SK-N-SH (cell line): ENCODE results near the gene KCNMB3. TPM values are rescaled to one million over a fixed set of nuclear protein-coding genes. Genes with fewer than 3 reads are reported as not detected.
"Not testable (repeated sequence)": the region's sequence is repeated elsewhere in the genome, so short reads cannot be mapped to it uniquely, and the experiment has no call there.

Experiments used
- CTCF ChIA-PET: fragments of 300-600, 350-600 bp; formaldehyde crosslinking; extraction: SDS; loops from one replicate; lab custom pipeline; 2021; lab: Yijun Ruan, JAX
- POLR2A ChIA-PET: fragments of 350-600 bp; sonication (Branson Sonifier 250); formaldehyde crosslinking; extraction: SDS; loops from one replicate; lab custom pipeline; 2020; ENCODE audit warnings: antibody characterized with exemption, inconsistent platforms; lab: Yijun Ruan, JAX
- DNase-seq: peaks from one replicate; pipeline ENCODE4 v3.0.0; 2012
- H2AFZ ChIP-seq: fragments of 200-600 bp; sonication (generic); 2 replicates; pipeline ENCODE4 v1.8.1; 2016; ENCODE audit warnings: antibody characterized with exemption, mild to moderate bottlenecking, low read depth
- H3F3A ChIP-seq: fragments of 200-600 bp; sonication (generic); replicated peaks from 2 replicates; pipeline ENCODE3; 2016; ENCODE audit warnings: antibody characterized with exemption, mild to moderate bottlenecking; ENCODE audit not compliant: insufficient read depth
- H3K27ac ChIP-seq, 2 experiments: fragments of 200-500 bp in 1 of 2; fragments of 200-600 bp in 1 of 2; sonication (Bioruptor generic) in 1 of 2; sonication (generic), shearing (Covaris generic) in 1 of 2; 2 replicates each; pipeline versions ENCODE4 v1.5.1 to v1.6.1; 2014 to 2016; ENCODE audit warnings: low read depth in 2 of 2, inconsistent platforms in 1 of 2, low read length in 1 of 2, mild to moderate bottlenecking in 1 of 2, mixed read lengths in 1 of 2
- H3K27me3 ChIP-seq: fragments of 200-600 bp; sonication (generic), shearing (Covaris generic); 2 replicates; pipeline ENCODE4 v1.6.1; 2016; ENCODE audit warnings: mixed run types; ENCODE audit not compliant: insufficient read depth
- H3K36me3 ChIP-seq, 2 experiments: fragments of 200-500 bp in 1 of 2; fragments of 200-600 bp in 1 of 2; sonication (Bioruptor generic) in 1 of 2; sonication (generic) in 1 of 2; replicated peaks in 1 of 2; 2 replicates each; pipeline versions ENCODE3 to v1.5.1; 2014 to 2016; ENCODE audit warnings: low read length in 1 of 2, mild to moderate bottlenecking in 1 of 2; ENCODE audit not compliant: insufficient read depth in 2 of 2, control insufficient read depth in 1 of 2
- H3K4me1 ChIP-seq, 2 experiments: fragments of 200-500 bp in 1 of 2; fragments of 200-600 bp in 1 of 2; sonication (Bioruptor generic) in 1 of 2; sonication (generic), shearing (Covaris generic) in 1 of 2; 2 replicates each; pipeline versions ENCODE4 v1.5.1 to v1.6.1; 2014 to 2016; ENCODE audit warnings: low read depth in 1 of 2, low read length in 1 of 2, mixed run types in 1 of 2; ENCODE audit not compliant: insufficient read depth in 2 of 2, control insufficient read depth in 1 of 2
- H3K4me2 ChIP-seq: fragments of 200-600 bp; sonication (generic), shearing (Covaris generic); 2 replicates; pipeline ENCODE4 v1.6.1; 2017; ENCODE audit warnings: mixed run types
- H3K4me3 ChIP-seq, 2 experiments: fragments of 200-500 bp in 1 of 2; fragments of 200-600 bp in 1 of 2; sonication (Bioruptor generic) in 1 of 2; sonication (generic), shearing (Covaris generic) in 1 of 2; 2 replicates each; pipeline versions ENCODE4 v1.5.1 to v1.8.1; 2014 to 2016; ENCODE audit warnings: low read depth in 2 of 2, inconsistent platforms in 1 of 2, low read length in 1 of 2, mild to moderate bottlenecking in 1 of 2, mixed read lengths in 1 of 2, moderate library complexity in 1 of 2
- H3K79me2 ChIP-seq: fragments of 200-600 bp; sonication (generic); 2 replicates; pipeline ENCODE4 v1.8.1; 2017; ENCODE audit warnings: mild to moderate bottlenecking; ENCODE audit not compliant: insufficient read depth
- H3K9ac ChIP-seq: fragments of 200-600 bp; sonication (generic); 2 replicates; pipeline ENCODE4 v1.6.1; 2017; ENCODE audit warnings: mixed run types
- H3K9me2 ChIP-seq: fragments of 200-600 bp; sonication (generic); 2 replicates; pipeline ENCODE4 v1.6.1; 2017; ENCODE audit warnings: mixed run types
- H3K9me3 ChIP-seq: fragments of 200-600 bp; sonication (generic); 2 replicates; pipeline ENCODE4 v1.6.1; 2017; ENCODE audit warnings: mixed run types, mild to moderate bottlenecking, moderate library complexity
- H4K20me1 ChIP-seq: fragments of 200-600 bp; sonication (generic); 2 replicates; pipeline ENCODE4 v1.6.1; 2017; ENCODE audit warnings: mild to moderate bottlenecking, mixed run types; ENCODE audit not compliant: insufficient read depth
- CHD2 ChIP-seq: fragments of 150-350 bp; IDR thresholded peaks from 2 replicates; pipeline ENCODE4 v1.6.1; 2018; ENCODE audit warnings: low read length; ENCODE audit not compliant: partially characterized antibody
- EP300 ChIP-seq, 2 experiments: IDR thresholded peaks; 2 replicates each; pipeline versions ENCODE4 v1.4.0 to v1.6.1; 2012; ENCODE audit warnings: borderline replicate concordance in 1 of 2, low read depth in 1 of 2, low read length in 1 of 2
- FOXJ3 ChIP-seq: sonication (generic); formaldehyde crosslinking; IDR thresholded peaks from 2 replicates; pipeline ENCODE4 v1.5.1; 2020; ENCODE audit warnings: mild to moderate bottlenecking, missing genetic modification reagents
- FOXM1 ChIP-seq: IDR thresholded peaks from 2 replicates; pipeline ENCODE4 v1.4.0; 2012; ENCODE audit warnings: low read depth, mild to moderate bottlenecking
- RFX5 ChIP-seq: IDR thresholded peaks from 2 replicates; pipeline ENCODE4 v1.6.1; 2012; ENCODE audit warnings: mild to moderate bottlenecking, improper control_type of control experiment, low read length
- SIN3A ChIP-seq: IDR thresholded peaks from 2 replicates; pipeline ENCODE4 v1.6.1; 2012; ENCODE audit warnings: low read depth, mild to moderate bottlenecking, low read length, moderate library complexity, borderline replicate concordance
- SMC3 ChIP-seq: IDR thresholded peaks from 2 replicates; pipeline ENCODE4 v1.6.1; 2012; ENCODE audit warnings: low read depth, low read length, improper control_type of control experiment
- TCF12 ChIP-seq: IDR thresholded peaks from 2 replicates; pipeline ENCODE4 v1.4.0; 2012
- TEAD4 ChIP-seq: IDR thresholded peaks from 2 replicates; pipeline ENCODE4 v1.4.0; 2012; ENCODE audit warnings: mild to moderate bottlenecking, borderline replicate concordance; ENCODE audit not compliant: insufficient read depth
- YY1 ChIP-seq: IDR thresholded peaks from 2 replicates; pipeline ENCODE4 v1.4.0; 2012; ENCODE audit warnings: low read depth, mild to moderate bottlenecking
- WGBS: methylation state at CpG from one replicate; pipeline ENCODE4 v1.1.6; 2017; ENCODE audit warnings: low lambda C conversion rate; 5-methylcytosine and 5-hydroxymethylcytosine counted together
- polyA plus RNA-seq, 3 experiments: library from polyadenylated mRNA; depleted of rRNA; stranded (reverse); fragments of >200 nt; gene quantifications; 2 replicates each; pipeline ENCODE4 v1.2.3, GENCODE V29; 2012
- TF ChIP-seq, protein P1 (sequence below): IDR thresholded peaks from 2 replicates; pipeline ENCODE4; 2012
- TF ChIP-seq, protein P2 (sequence below): IDR thresholded peaks from 2 replicates; pipeline ENCODE4 v1.4.0; 2012; ENCODE audit warnings: low read depth, borderline replicate concordance
- TF ChIP-seq, protein P3 (sequence below): fragments of 150-350 bp; IDR thresholded peaks from 2 replicates; pipeline ENCODE4 v1.6.1; 2017; ENCODE audit warnings: antibody characterized with exemption, low read length, low read depth, borderline replicate concordance

KCNMB3 gene
- polyA plus RNA-seq, 1 of the 3 experiments (the other 2 are of a cell fraction), result 1.1 TPM

DNA sequence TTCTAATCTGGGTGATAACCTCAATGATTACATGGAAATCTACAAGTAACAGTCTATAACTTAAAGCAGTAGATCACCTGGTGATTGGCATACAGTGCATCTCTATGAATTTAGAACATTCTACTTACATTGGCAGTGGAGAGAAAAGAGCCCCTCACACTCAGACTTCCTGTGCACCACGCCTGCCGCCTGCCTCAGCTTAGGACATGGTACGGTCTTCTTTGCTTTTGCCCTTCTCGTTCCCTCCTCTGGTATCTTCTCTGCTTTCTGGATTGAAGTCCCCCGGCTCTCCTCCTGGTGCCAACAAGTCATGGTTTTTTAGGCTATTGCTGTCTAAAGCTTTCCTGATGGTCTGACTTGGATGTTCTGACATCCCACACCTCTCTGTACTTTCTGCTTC is 7.9 kb upstream of the KCNMB3 start:
- Histone ChIP-seq H3K9me3 (no peaks in the 10 kb centered on the region), H3K9ac (no peak overlapping the region), H3K9me2 (no peaks in the 10 kb centered on the region), H3K4me3 (no peak overlapping the region), H3K27ac (no peak overlapping the region), H3K4me2 (no peak overlapping the region), H3K27me3 (no peaks in the 10 kb centered on the region), H2AFZ (no peak overlapping the region), H3F3A (no peaks in the 10 kb centered on the region), H3K4me1 (no peaks in the 10 kb centered on the region; a peak in 2 of 4 replicates), H3K36me3 (no peaks in the 10 kb centered on the region), H3K79me2 (no peaks in the 10 kb centered on the region), H4K20me1 (no peaks in the 10 kb centered on the region)
- POLR2A ChIA-PET, result no interaction called here
- TF ChIP-seq FOXJ3 (CRISPR knock-in tag) (no peak), YY1 (no peak), RFX5 (no peak), SIN3A (no peak), FOXM1 (no peak), TCF12 (no peak), EP300 (IDR thresholded peaks at IDR 0.05; ENCODE audit: borderline replicate concordance in 1 of 2, low read depth in 1 of 2, low read length in 1 of 2) (no peak), CHD2 (no peak), SMC3 (no peak), TEAD4 (no peak)
- TF ChIP-seq, protein P1, sequence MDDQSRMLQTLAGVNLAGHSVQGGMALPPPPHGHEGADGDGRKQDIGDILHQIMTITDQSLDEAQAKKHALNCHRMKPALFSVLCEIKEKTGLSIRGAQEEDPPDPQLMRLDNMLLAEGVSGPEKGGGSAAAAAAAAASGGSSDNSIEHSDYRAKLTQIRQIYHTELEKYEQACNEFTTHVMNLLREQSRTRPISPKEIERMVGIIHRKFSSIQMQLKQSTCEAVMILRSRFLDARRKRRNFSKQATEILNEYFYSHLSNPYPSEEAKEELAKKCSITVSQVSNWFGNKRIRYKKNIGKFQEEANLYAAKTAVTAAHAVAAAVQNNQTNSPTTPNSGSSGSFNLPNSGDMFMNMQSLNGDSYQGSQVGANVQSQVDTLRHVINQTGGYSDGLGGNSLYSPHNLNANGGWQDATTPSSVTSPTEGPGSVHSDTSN, result no peak
- TF ChIP-seq, protein P2, sequence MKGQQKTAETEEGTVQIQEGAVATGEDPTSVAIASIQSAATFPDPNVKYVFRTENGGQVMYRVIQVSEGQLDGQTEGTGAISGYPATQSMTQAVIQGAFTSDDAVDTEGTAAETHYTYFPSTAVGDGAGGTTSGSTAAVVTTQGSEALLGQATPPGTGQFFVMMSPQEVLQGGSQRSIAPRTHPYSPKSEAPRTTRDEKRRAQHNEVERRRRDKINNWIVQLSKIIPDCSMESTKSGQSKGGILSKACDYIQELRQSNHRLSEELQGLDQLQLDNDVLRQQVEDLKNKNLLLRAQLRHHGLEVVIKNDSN, result no peak
- TF ChIP-seq, protein P3, sequence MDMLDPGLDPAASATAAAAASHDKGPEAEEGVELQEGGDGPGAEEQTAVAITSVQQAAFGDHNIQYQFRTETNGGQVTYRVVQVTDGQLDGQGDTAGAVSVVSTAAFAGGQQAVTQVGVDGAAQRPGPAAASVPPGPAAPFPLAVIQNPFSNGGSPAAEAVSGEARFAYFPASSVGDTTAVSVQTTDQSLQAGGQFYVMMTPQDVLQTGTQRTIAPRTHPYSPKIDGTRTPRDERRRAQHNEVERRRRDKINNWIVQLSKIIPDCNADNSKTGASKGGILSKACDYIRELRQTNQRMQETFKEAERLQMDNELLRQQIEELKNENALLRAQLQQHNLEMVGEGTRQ, result no peak
- 90% methylated on average over 5 of the region's 5 CpGs for WGBS
- CTCF ChIA-PET, result no interaction called here
- no peak for DNase-seq

DNA sequence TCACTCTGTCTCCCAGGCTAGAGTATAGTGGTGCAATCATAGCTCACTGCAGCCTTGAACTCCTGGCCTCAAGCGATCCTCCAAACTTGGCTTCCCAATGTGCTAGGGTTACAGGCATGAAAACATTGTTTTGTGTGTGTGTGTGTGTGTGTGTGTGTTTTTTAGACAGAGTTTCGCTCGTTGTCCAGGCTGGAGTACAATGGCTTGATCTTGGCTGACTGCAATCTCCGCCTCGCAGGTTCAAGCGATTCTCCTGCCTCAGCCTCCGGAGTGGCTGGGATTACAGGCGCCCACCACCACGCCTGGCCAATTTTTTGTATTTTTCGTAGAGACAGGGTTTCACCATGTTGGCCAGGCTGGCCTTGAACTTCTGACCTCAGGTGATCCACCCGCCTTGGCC is 6.8 kb upstream of the KCNMB3 start:
- POLR2A ChIA-PET, result not testable (repeated sequence)

More for the DNA sequence above, 6.8 kb upstream of the KCNMB3 start:
- H3K79me2 ChIP-seq, H3K27ac ChIP-seq, H3K4me1 ChIP-seq, CTCF ChIA-PET, H3K36me3 ChIP-seq, H3K27me3 ChIP-seq, H3K9me2 ChIP-seq, H3K9me3 ChIP-seq, H4K20me1 ChIP-seq, H3K4me2 ChIP-seq, H3F3A ChIP-seq, H2AFZ ChIP-seq, DNase-seq, H3K9ac ChIP-seq: not testable (repeated sequence)
- H3K4me3 ChIP-seq, result 0 out of 4 replicates have a peak overlapping the region, but pooled peaks of 1 of the 2 experiments have one; percentile 16
- 99% methylated on average over 11 of the region's 11 CpGs for WGBS
